GM12878 (cell line): Measurements from ENCODE around the gene POU2F3. TPM values are rescaled to one million over a fixed set of nuclear protein-coding genes. Genes with fewer than 3 reads are reported as not detected.

ENCODE experiments used
- CHD1 ChIP-seq: IDR thresholded peaks from 2 replicates; pipeline ENCODE4 v1.6.1; 2012; ENCODE audit warnings: low read depth, low read length, improper control_type of control experiment
- EGR1 ChIP-seq, 2 experiments: IDR thresholded peaks; 1 replicate in 1 of 2; 2 replicates in 1 of 2; pipeline ENCODE4 v1.6.1; 2011 to 2012; ENCODE audit warnings: low read depth in 2 of 2, low read length in 2 of 2, borderline replicate concordance in 1 of 2, mild to moderate bottlenecking in 1 of 2, moderate library complexity in 1 of 2
- FOXM1 ChIP-seq: IDR thresholded peaks from 2 replicates; pipeline ENCODE4 v1.6.1; 2012; ENCODE audit warnings: low read depth, mild to moderate bottlenecking, inconsistent platforms, low read length, moderate library complexity
- GABPA ChIP-seq: IDR thresholded peaks from 2 replicates; pipeline ENCODE4 v1.6.1; 2014; ENCODE audit warnings: antibody characterized with exemption, low read depth, mild to moderate bottlenecking, inconsistent platforms
- HSF1 ChIP-seq: fragments of 150-350 bp; IDR thresholded peaks from 2 replicates; pipeline ENCODE4 v1.6.1; 2014; ENCODE audit warnings: mild to moderate bottlenecking, low read depth, low read length
- IRF4 ChIP-seq: IDR thresholded peaks from 2 replicates; pipeline ENCODE4 v1.6.1; 2011; ENCODE audit warnings: low read depth, low read length
- KAT2A ChIP-seq: conservative IDR thresholded peaks from 2 replicates; pipeline ENCODE4 v1.6.1; 2011; ENCODE audit warnings: low read depth, low read length; ENCODE audit not compliant: control insufficient read depth
- LARP7 ChIP-seq: fragments of 450-650 bp; IDR thresholded peaks from 2 replicates; pipeline ENCODE4 v1.6.1; 2017; ENCODE audit warnings: mild to moderate bottlenecking
- NR2C2 ChIP-seq: IDR thresholded peaks from 2 replicates; pipeline ENCODE4 v1.6.1; 2011; ENCODE audit warnings: borderline replicate concordance, low read depth; ENCODE audit not compliant: control insufficient read depth, insufficient read length
- POU2F2 ChIP-seq: IDR thresholded peaks from 3 replicates; pipeline ENCODE4 v1.6.1; 2011; ENCODE audit warnings: low read depth, mild to moderate bottlenecking, low read length, borderline replicate concordance
- RFX5 ChIP-seq: IDR thresholded peaks from 2 replicates; pipeline ENCODE4 v1.6.1; 2011; ENCODE audit warnings: low read depth, low read length, improper control_type of control experiment
- SIN3A ChIP-seq: IDR thresholded peaks from 2 replicates; pipeline ENCODE4 v1.6.1; 2012; ENCODE audit warnings: low read depth, low read length, improper control_type of control experiment
- SP1 ChIP-seq: IDR thresholded peaks from one replicate; pipeline ENCODE4 v1.6.1; 2011; ENCODE audit warnings: low read depth, low read length
- SREBF1 ChIP-seq: IDR thresholded peaks from 2 replicates; pipeline ENCODE4 v1.6.1; 2012; ENCODE audit warnings: mild to moderate bottlenecking, low read length
- USF1 ChIP-seq: IDR thresholded peaks from 2 replicates; pipeline ENCODE4 v1.6.1; 2011; ENCODE audit warnings: borderline replicate concordance, low read depth, mild to moderate bottlenecking, moderate library complexity, mixed read lengths, low read length; ENCODE audit not compliant: insufficient read depth; ENCODE audit errors: extremely low read length
- ZBED1 ChIP-seq: IDR thresholded peaks from 2 replicates; pipeline ENCODE4 v1.6.1; 2016; ENCODE audit warnings: borderline replicate concordance
- ZNF217 ChIP-seq: fragments of 450-650 bp; IDR thresholded peaks from 2 replicates; pipeline ENCODE4 v1.6.1; 2017; ENCODE audit warnings: antibody characterized with exemption, mild to moderate bottlenecking
- polyA plus RNA-seq, 11 experiments: library from polyadenylated mRNA; depleted of rRNA in 4 of 11; unstranded in 6 of 11; stranded (reverse) in 5 of 11; fragments of >200 nt; fragmentation: Nextera tagmentation in 4 of 11; fragmentation: Illumina TruSeq in 1 of 11; extraction: Ambion mirVana in 4 of 11; extraction: Trizol in 1 of 11; gene quantifications; 1 replicate in 1 of 11; 2 replicates in 10 of 11; pipeline versions ENCODE4 v1.2.1 to v1.2.3, GENCODE V29; 2011 to 2016; ENCODE audit warnings: inconsistent platforms in 2 of 11, missing spikeins in 2 of 11, low read depth in 1 of 11
- total RNA-seq, 4 experiments: library from RNA; depleted of rRNA in 3 of 4; stranded (reverse); fragments of >200 nt in 3 of 4; fragmentation: Illumina TruSeq in 1 of 4; extraction: Trizol in 1 of 4; gene quantifications; 2 replicates each; pipeline versions ENCODE4 v1.2.1 to v1.2.3, GENCODE V29; 2013 to 2021
- TF ChIP-seq, protein P1 (sequence below): fragments of 450-650 bp; IDR thresholded peaks from 2 replicates; pipeline ENCODE4 v1.6.1; 2016; ENCODE audit warnings: mild to moderate bottlenecking

POU2F3 gene
- total and polyA plus RNA-seq, 10 of the 15 experiments (the other 5 are each of a cell fraction or from before 2014, with no cell fraction given), result 0.09 to 4.4 (median 0.33) TPM

- no peak for TF ChIP-seq SIN3A
- no peak for TF ChIP-seq SP1
- TF ChIP-seq ZNF217, result peak; percentile 63; the same call in 1 of the 2 replicates
- TF ChIP-seq NR2C2, result no peak
- peak; percentile 58 for TF ChIP-seq USF1
- peak; percentile 75; the same call in 1 of the 3 replicates for TF ChIP-seq POU2F2
- TF ChIP-seq EGR1 (IDR thresholded peaks at IDR 0.05; ENCODE audit: borderline replicate concordance in 1 of 2, low read depth in 2 of 2, low read length in 2 of 2), result no peak
- no peak for TF ChIP-seq LARP7
- no peak for TF ChIP-seq RFX5
- TF ChIP-seq ZBED1, result no peak
- TF ChIP-seq, protein P1, sequence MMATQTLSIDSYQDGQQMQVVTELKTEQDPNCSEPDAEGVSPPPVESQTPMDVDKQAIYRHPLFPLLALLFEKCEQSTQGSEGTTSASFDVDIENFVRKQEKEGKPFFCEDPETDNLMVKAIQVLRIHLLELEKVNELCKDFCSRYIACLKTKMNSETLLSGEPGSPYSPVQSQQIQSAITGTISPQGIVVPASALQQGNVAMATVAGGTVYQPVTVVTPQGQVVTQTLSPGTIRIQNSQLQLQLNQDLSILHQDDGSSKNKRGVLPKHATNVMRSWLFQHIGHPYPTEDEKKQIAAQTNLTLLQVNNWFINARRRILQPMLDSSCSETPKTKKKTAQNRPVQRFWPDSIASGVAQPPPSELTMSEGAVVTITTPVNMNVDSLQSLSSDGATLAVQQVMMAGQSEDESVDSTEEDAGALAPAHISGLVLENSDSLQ, result peak; percentile 25; the same call in 1 of the 2 replicates
- TF ChIP-seq CHD1, result no peak
- TF ChIP-seq GABPA, result no peak
- TF ChIP-seq FOXM1, result no peak
- TF ChIP-seq HSF1, result no peak
- peak; percentile 73; the same call in 1 of the 2 replicates for TF ChIP-seq IRF4
- TF ChIP-seq SREBF1, result no peak
- no peak for TF ChIP-seq KAT2A
Observed at GRCh38 chr11:120343429-120343828, 103.5 kb downstream of the POU2F3 start (continued).
